CD4-positive, alpha-beta T cell (primary cell): Measurements from ENCODE around the gene SRSF2. TPM values are rescaled to one million over a fixed set of nuclear protein-coding genes. Genes with fewer than 3 reads are reported as not detected.
"Not testable (repeated sequence)": the region's sequence is repeated elsewhere in the genome, so short reads cannot be mapped to it uniquely, and the experiment has no call there.

ENCODE experiments used
- ATAC-seq: fragments of 200-7000 bp; cut with Tn5 transposase; one replicate; pipeline ENCODE4 v1.10.0; 2022; ENCODE audit warnings: mild to moderate bottlenecking; ENCODE audit not compliant: poor library complexity
- CTCF ChIA-PET: fragments of 350-600 bp; sonication (Branson Sonifier 250); formaldehyde crosslinking; loops from one replicate; lab custom pipeline; 2021; ENCODE audit warnings: antibody characterized with exemption, inconsistent platforms; lab: Charles Lee
- POLR2A ChIA-PET: fragments of 350-600 bp; sonication (Branson Sonifier 250); formaldehyde crosslinking; loops from one replicate; lab custom pipeline; 2021; ENCODE audit warnings: antibody characterized with exemption, inconsistent platforms; lab: Charles Lee
- DNase-seq, 14 experiments: peaks; one replicate each; pipeline ENCODE4 v3.0.0-alpha.2; 2013 to 2020; ENCODE audit warnings: mixed read lengths in 2 of 14
- H3K27ac ChIP-seq, 2 donors: one replicate each; pipeline versions ENCODE4 v1.5.1 to v1.7.0; 2013; ENCODE audit warnings: low read length in 2 of 2, low read depth in 1 of 2, mild to moderate bottlenecking in 1 of 2
- H3K27me3 ChIP-seq, 2 experiments: 1 replicate in 1 of 2; 2 replicates in 1 of 2; pipeline versions ENCODE4 v1.6.1 to v1.7.0; 2013; ENCODE audit warnings: low read length in 2 of 2, control low read depth in 1 of 2, mild to moderate bottlenecking in 1 of 2, moderate library complexity in 1 of 2; ENCODE audit not compliant: insufficient read depth in 2 of 2, control insufficient read depth in 1 of 2
- H3K36me3 ChIP-seq: one replicate; pipeline ENCODE4 v1.6.1; 2013; ENCODE audit warnings: low read length, control low read depth; ENCODE audit not compliant: insufficient read depth
- H3K4me1 ChIP-seq: one replicate; pipeline ENCODE4 v1.6.1; 2013; ENCODE audit warnings: low read length, control low read depth; ENCODE audit not compliant: insufficient read depth
- H3K4me3 ChIP-seq: one replicate; pipeline ENCODE4 v1.5.1; 2013; ENCODE audit warnings: mild to moderate bottlenecking, low read length, moderate library complexity
- H3K9me3 ChIP-seq, 2 experiments: 1 replicate in 1 of 2; 2 replicates in 1 of 2; pipeline versions ENCODE4 v1.6.1 to v1.7.0; 2013; ENCODE audit warnings: low read length in 2 of 2, mild to moderate bottlenecking in 2 of 2, control low read depth in 1 of 2, moderate library complexity in 1 of 2; ENCODE audit not compliant: control insufficient read depth in 1 of 2, insufficient read depth in 1 of 2
- H3K27ac Mint-ChIP-seq: one replicate; pipeline ENCODE4 v1.8.0; 2020; ENCODE audit warnings: mixed read lengths
- H3K27me3 Mint-ChIP-seq: one replicate; pipeline ENCODE4 v1.8.0; 2021; ENCODE audit warnings: mixed read lengths
- H3K36me3 Mint-ChIP-seq: one replicate; pipeline ENCODE4 v1.8.0; 2021; ENCODE audit warnings: low read depth, mixed read lengths
- H3K4me1 Mint-ChIP-seq: one replicate; pipeline ENCODE4 v1.8.0; 2021; ENCODE audit warnings: low read depth, mixed read lengths
- H3K4me3 Mint-ChIP-seq: one replicate; pipeline ENCODE4 v1.8.0; 2020; ENCODE audit warnings: mild to moderate bottlenecking, mixed read lengths
- H3K9me3 Mint-ChIP-seq: one replicate; pipeline ENCODE4 v1.8.0; 2020; ENCODE audit warnings: mixed read lengths
- CTCF ChIP-seq: fragments of 200-600 bp; IDR thresholded peaks from one replicate; pipeline ENCODE4 v1.8.0; 2022; ENCODE audit warnings: antibody characterized with exemption, mild to moderate bottlenecking
- intact Hi-C, 2 experiments: fragments of 100-400 bp; cut with DNase I in 1 of 2; cut with micrococcal nuclease in 1 of 2; formaldehyde crosslinking; loops; one replicate each; pipeline versions ENCODE4 v1.15.1 to v1.9.0; 2023 to 2025; cut with DNase I, micrococcal nuclease
- total RNA-seq, 174 experiments: library from RNA in 2 of 174; stranded (reverse) in 2 of 174; gene quantifications; one replicate each; pipeline ENCODE4 v1.2.3 and lab custom pipeline; 2021 to 2026

Gene SRSF2
- total RNA-seq, 2 experiments from 2014 or later: 448 to 460 TPM

DNA sequence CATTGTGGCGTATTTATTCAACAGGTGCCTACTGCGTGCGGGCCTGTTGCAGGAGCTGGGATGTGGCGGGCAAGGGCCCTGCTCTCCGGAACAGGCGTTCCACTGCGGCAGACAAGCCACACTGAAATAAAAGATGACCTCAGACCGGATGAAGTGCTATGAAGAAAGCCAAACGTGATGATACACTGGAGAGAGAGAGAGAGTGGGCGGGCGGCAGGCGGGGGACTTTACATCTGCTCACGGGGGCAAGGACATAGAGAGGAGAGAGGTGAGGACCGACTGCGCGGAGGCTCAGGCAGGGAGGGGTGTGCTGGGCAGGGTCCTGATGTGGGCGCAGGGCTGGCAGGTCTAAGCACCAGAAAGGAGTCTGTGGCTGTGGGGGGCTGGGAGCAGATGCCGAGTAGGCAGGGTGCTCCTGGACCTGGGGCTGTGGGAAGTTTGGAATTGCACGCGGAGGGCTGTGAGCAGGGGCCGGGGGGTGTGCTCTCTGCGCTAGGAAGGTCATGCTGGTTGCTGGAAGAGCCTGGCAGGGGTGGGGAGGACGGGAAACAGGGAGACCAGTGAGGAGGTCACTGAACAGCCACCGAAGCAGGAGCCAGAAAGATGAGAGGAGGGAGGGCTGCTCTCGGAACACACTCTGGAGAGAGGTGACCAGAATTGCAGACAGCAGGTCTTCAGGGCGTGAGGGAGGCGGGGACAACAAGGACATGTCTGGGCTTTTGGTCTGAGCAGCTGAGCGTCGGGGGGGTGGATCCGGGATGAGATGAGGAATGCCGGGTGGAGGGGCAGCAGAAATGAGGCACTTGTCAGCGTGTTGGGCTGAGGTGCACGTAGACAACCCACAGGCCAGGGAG is 36.3 kb downstream of the SRSF2 start:
- Mint-ChIP-seq H3K4me3 (no peak overlapping the region), H3K27ac (peak overlapping the region; percentile 4), H3K36me3 (no peaks in the 10 kb centered on the region), H3K9me3 (no peaks in the 10 kb centered on the region), H3K27me3 (no peaks in the 10 kb centered on the region), H3K4me1 (no peaks in the 10 kb centered on the region)
- Histone ChIP-seq H3K36me3 (no peaks in the 10 kb centered on the region), H3K4me3 (no peak overlapping the region), H3K9me3 (no peaks in the 10 kb centered on the region), H3K27ac (no peak overlapping the region), H3K27me3 (no peaks in the 10 kb centered on the region), H3K4me1 (peaks cover 3% of the 10 kb centered on the region)
- ChIA-PET CTCF (no interaction called here), POLR2A (no interaction called here)
- intact Hi-C loops: no loop called here
- peak in 3 of 14 experiments; percentile 34 to 60 (median 48) for DNase-seq
- no peak for TF ChIP-seq CTCF
- no peak for ATAC-seq

- Histone ChIP-seq H3K4me1 (peaks cover 3% of the 10 kb centered on the region), H3K27me3 (no peaks in the 10 kb centered on the region), H3K36me3 (no peaks in the 10 kb centered on the region), H3K9me3 (no peaks in the 10 kb centered on the region), H3K27ac (no peak overlapping the region), H3K4me3 (no peak overlapping the region)
- Mint-ChIP-seq H3K4me3 (no peak overlapping the region), H3K9me3 (no peaks in the 10 kb centered on the region), H3K27ac (peak overlapping the region; percentile 4), H3K36me3 (no peaks in the 10 kb centered on the region), H3K4me1 (no peaks in the 10 kb centered on the region), H3K27me3 (no peaks in the 10 kb centered on the region)
- ChIA-PET CTCF (no interaction called here), POLR2A (no interaction called here)
- no peak for TF ChIP-seq CTCF
- DNase-seq (no peak), ATAC-seq (no peak)
- intact Hi-C loops: no loop called here
Observed at GRCh38 chr17:76700270-76700616, 36.9 kb downstream of the SRSF2 start.

GRCh38 chr17:76698466-76698977 is 38.6 kb downstream of the SRSF2 start:
- H3K4me1 ChIP-seq, H3K9me3 ChIP-seq, H3K4me1 Mint-ChIP-seq, H3K4me3 ChIP-seq, intact Hi-C loops, H3K36me3 Mint-ChIP-seq, H3K27me3 ChIP-seq, POLR2A ChIA-PET, H3K36me3 ChIP-seq, H3K4me3 Mint-ChIP-seq, DNase-seq, H3K27ac Mint-ChIP-seq, H3K9me3 Mint-ChIP-seq, ATAC-seq, H3K27me3 Mint-ChIP-seq, H3K27ac ChIP-seq, CTCF ChIA-PET: not testable (repeated sequence)
